CD4-positive, alpha-beta T cell (primary cell): ENCODE data around the gene ADARB2. TPM values are rescaled to one million over a fixed set of nuclear protein-coding genes. Genes with fewer than 3 reads are reported as not detected.

Source experiments
- ATAC-seq: fragments of 200-7000 bp; cut with Tn5 transposase; one replicate; pipeline ENCODE4 v1.10.0; 2022; ENCODE audit warnings: mild to moderate bottlenecking; ENCODE audit not compliant: poor library complexity
- CTCF ChIA-PET: fragments of 350-600 bp; sonication (Branson Sonifier 250); formaldehyde crosslinking; loops from one replicate; lab custom pipeline; 2021; ENCODE audit warnings: antibody characterized with exemption, inconsistent platforms; lab: Charles Lee
- POLR2A ChIA-PET: fragments of 350-600 bp; sonication (Branson Sonifier 250); formaldehyde crosslinking; loops from one replicate; lab custom pipeline; 2021; ENCODE audit warnings: antibody characterized with exemption, inconsistent platforms; lab: Charles Lee
- DNase-seq, 14 experiments: peaks; one replicate each; pipeline ENCODE4 v3.0.0-alpha.2; 2013 to 2020; ENCODE audit warnings: mixed read lengths in 2 of 14
- H3K27ac ChIP-seq, 2 donors: one replicate each; pipeline versions ENCODE4 v1.5.1 to v1.7.0; 2013; ENCODE audit warnings: low read length in 2 of 2, low read depth in 1 of 2, mild to moderate bottlenecking in 1 of 2
- H3K27me3 ChIP-seq, 2 experiments: 1 replicate in 1 of 2; 2 replicates in 1 of 2; pipeline versions ENCODE4 v1.6.1 to v1.7.0; 2013; ENCODE audit warnings: low read length in 2 of 2, control low read depth in 1 of 2, mild to moderate bottlenecking in 1 of 2, moderate library complexity in 1 of 2; ENCODE audit not compliant: insufficient read depth in 2 of 2, control insufficient read depth in 1 of 2
- H3K36me3 ChIP-seq: one replicate; pipeline ENCODE4 v1.6.1; 2013; ENCODE audit warnings: low read length, control low read depth; ENCODE audit not compliant: insufficient read depth
- H3K4me1 ChIP-seq: one replicate; pipeline ENCODE4 v1.6.1; 2013; ENCODE audit warnings: low read length, control low read depth; ENCODE audit not compliant: insufficient read depth
- H3K4me3 ChIP-seq: one replicate; pipeline ENCODE4 v1.5.1; 2013; ENCODE audit warnings: mild to moderate bottlenecking, low read length, moderate library complexity
- H3K9me3 ChIP-seq, 2 experiments: 1 replicate in 1 of 2; 2 replicates in 1 of 2; pipeline versions ENCODE4 v1.6.1 to v1.7.0; 2013; ENCODE audit warnings: low read length in 2 of 2, mild to moderate bottlenecking in 2 of 2, control low read depth in 1 of 2, moderate library complexity in 1 of 2; ENCODE audit not compliant: control insufficient read depth in 1 of 2, insufficient read depth in 1 of 2
- H3K27ac Mint-ChIP-seq: one replicate; pipeline ENCODE4 v1.8.0; 2020; ENCODE audit warnings: mixed read lengths
- H3K27me3 Mint-ChIP-seq: one replicate; pipeline ENCODE4 v1.8.0; 2021; ENCODE audit warnings: mixed read lengths
- H3K36me3 Mint-ChIP-seq: one replicate; pipeline ENCODE4 v1.8.0; 2021; ENCODE audit warnings: low read depth, mixed read lengths
- H3K4me1 Mint-ChIP-seq: one replicate; pipeline ENCODE4 v1.8.0; 2021; ENCODE audit warnings: low read depth, mixed read lengths
- H3K4me3 Mint-ChIP-seq: one replicate; pipeline ENCODE4 v1.8.0; 2020; ENCODE audit warnings: mild to moderate bottlenecking, mixed read lengths
- H3K9me3 Mint-ChIP-seq: one replicate; pipeline ENCODE4 v1.8.0; 2020; ENCODE audit warnings: mixed read lengths
- intact Hi-C, 2 experiments: fragments of 100-400 bp; cut with DNase I in 1 of 2; cut with micrococcal nuclease in 1 of 2; formaldehyde crosslinking; loops; one replicate each; pipeline versions ENCODE4 v1.15.1 to v1.9.0; 2023 to 2025; cut with DNase I, micrococcal nuclease
- total RNA-seq, 174 experiments: library from RNA in 2 of 174; stranded (reverse) in 2 of 174; gene quantifications; one replicate each; pipeline ENCODE4 v1.2.3 and lab custom pipeline; 2021 to 2026
- TF ChIP-seq, protein P1 (sequence below): fragments of 200-600 bp; IDR thresholded peaks from one replicate; pipeline ENCODE4 v1.8.0; 2022; ENCODE audit warnings: antibody characterized with exemption, mild to moderate bottlenecking

ADARB2 gene
- total RNA-seq, 2 experiments from 2014 or later = 0.14 TPM; not detected in 1

DNA sequence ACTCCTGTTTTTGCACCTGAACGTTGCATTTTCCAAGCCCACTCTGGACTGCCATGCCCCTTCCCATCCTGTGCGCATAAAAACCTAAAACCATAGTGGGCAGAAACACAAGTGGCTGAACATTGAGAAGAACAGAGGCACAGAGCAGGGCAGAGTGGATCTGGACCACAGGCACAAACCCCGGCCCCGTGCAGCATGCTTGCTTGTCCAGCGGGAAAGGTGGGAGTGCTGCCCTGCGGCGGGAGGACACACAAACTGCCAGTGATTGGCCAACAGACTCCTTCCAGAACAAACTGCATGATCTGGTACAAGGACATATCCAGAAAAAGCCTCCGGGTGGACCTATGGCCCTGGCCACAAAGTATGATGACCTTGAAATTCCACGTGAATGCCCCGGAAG lies 42.5 kb upstream of the ADARB2 start:
- peaks cover 3% of the 10 kb centered on the region for H3K9me3 Mint-ChIP-seq
- no peaks in the 10 kb centered on the region for H3K4me1 Mint-ChIP-seq
- Histone ChIP-seq H3K27ac (no peak overlapping the region), H3K4me1 (no peaks in the 10 kb centered on the region), H3K9me3 (no peaks in the 10 kb centered on the region), H3K36me3 (no peaks in the 10 kb centered on the region), H3K27me3 (no peaks in the 10 kb centered on the region), H3K4me3 (no peak overlapping the region)
- CTCF ChIA-PET = no interaction called here
- TF ChIP-seq, protein P1, sequence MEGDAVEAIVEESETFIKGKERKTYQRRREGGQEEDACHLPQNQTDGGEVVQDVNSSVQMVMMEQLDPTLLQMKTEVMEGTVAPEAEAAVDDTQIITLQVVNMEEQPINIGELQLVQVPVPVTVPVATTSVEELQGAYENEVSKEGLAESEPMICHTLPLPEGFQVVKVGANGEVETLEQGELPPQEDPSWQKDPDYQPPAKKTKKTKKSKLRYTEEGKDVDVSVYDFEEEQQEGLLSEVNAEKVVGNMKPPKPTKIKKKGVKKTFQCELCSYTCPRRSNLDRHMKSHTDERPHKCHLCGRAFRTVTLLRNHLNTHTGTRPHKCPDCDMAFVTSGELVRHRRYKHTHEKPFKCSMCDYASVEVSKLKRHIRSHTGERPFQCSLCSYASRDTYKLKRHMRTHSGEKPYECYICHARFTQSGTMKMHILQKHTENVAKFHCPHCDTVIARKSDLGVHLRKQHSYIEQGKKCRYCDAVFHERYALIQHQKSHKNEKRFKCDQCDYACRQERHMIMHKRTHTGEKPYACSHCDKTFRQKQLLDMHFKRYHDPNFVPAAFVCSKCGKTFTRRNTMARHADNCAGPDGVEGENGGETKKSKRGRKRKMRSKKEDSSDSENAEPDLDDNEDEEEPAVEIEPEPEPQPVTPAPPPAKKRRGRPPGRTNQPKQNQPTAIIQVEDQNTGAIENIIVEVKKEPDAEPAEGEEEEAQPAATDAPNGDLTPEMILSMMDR = no peak
- H3K36me3 Mint-ChIP-seq = no peaks in the 10 kb centered on the region
- intact Hi-C loops = no loop called here
- no peak overlapping the region for H3K27ac Mint-ChIP-seq
- H3K4me3 Mint-ChIP-seq = no peak overlapping the region
- ATAC-seq (no peak), DNase-seq (no peak)
- POLR2A ChIA-PET = no interaction called here
- H3K27me3 Mint-ChIP-seq = no peaks in the 10 kb centered on the region

DNA sequence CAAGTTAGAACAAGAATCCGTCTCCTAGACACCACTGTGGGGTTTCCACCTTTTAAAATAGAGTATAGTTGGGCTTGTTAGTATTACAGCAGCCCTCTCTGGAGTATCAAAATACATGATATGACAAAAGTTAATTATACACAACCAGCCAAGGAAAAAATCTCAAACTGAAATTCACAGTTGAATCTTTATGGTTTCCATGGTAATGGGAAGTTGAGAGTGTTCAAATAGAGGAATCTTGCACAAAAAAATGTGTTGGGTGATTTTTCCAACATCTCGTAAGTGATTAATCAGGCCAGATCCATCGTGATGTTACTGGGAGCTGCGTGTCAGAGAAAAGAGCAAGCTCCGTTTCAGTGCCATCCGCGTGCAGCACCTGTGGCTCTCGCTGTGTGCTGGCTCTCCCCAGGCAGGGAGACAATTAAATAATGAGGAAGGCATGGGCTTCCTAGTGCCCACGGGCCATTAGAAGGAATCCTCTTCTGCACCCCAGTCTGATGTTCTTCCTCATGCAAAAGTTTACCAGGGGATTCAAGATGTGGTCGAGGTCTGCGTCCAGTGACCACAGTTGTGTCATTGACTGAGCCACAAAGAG lies 41.1 kb upstream of the ADARB2 start:
- Histone ChIP-seq H3K27ac (no peak overlapping the region), H3K36me3 (no peaks in the 10 kb centered on the region), H3K4me3 (no peak overlapping the region), H3K9me3 (no peaks in the 10 kb centered on the region), H3K4me1 (no peaks in the 10 kb centered on the region), H3K27me3 (no peaks in the 10 kb centered on the region)
- CTCF ChIA-PET = no interaction called here
- POLR2A ChIA-PET = no interaction called here
- TF ChIP-seq, protein P1 = no peak
- Mint-ChIP-seq H3K27me3 (no peaks in the 10 kb centered on the region), H3K4me1 (no peaks in the 10 kb centered on the region), H3K36me3 (no peaks in the 10 kb centered on the region), H3K27ac (no peak overlapping the region), H3K9me3 (no peaks in the 10 kb centered on the region), H3K4me3 (no peak overlapping the region)
- ATAC-seq (no peak), DNase-seq (no peak)
- intact Hi-C loops = no loop called here

DNA sequence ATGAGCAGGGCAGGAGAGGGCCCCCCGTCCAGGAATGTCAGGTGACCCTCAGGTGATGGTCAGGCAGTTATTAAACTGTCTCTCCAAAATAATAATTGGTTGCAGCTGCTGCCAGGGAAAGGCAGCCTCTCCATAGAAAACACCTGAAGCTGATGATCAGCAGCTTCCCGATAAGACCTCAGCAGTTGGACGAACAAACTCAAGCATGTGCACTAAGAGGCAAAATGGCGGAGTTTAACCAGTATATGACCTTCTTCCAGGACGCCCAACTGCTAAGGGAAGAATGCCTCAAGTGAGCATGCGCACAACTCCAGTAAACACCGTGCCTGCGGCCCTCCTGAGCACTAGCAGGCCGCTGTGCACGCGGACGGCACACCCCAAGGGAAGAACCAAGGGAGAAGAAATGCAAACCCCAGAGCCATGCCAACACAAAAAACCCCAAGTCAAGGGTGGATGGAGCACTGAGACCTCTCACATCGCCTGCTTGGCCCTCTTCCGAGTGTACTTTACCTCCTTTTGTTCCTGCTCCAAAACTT lies 38.9 kb upstream of the ADARB2 start:
- ChIA-PET CTCF (no interaction called here), POLR2A (interaction anchor here (0.5 kb wide), 1 partner anchor 621 kb away, joined by 3 read pairs; no protein-coding TSS in a partner anchor)
- H3K9me3 Mint-ChIP-seq = no peaks in the 10 kb centered on the region
- H3K4me3 ChIP-seq = no peak overlapping the region
- no peak overlapping the region for H3K4me3 Mint-ChIP-seq
- no peak overlapping the region for H3K27ac Mint-ChIP-seq
- H3K4me1 Mint-ChIP-seq = no peaks in the 10 kb centered on the region
- H3K9me3 ChIP-seq = peaks cover 0 to 3% of the 10 kb centered on the region in 2 experiments
- TF ChIP-seq, protein P1 = no peak
- no peaks in the 10 kb centered on the region for H3K27me3 ChIP-seq
- no peaks in the 10 kb centered on the region for H3K27me3 Mint-ChIP-seq
- H3K27ac ChIP-seq = no peak overlapping the region
- no peaks in the 10 kb centered on the region for H3K36me3 Mint-ChIP-seq
- H3K4me1 ChIP-seq = no peaks in the 10 kb centered on the region
- DNase-seq = no peak
- intact Hi-C loops = no loop called here
- ATAC-seq = no peak
- no peaks in the 10 kb centered on the region for H3K36me3 ChIP-seq
